HT-29 (cell line): ENCODE data around the gene SP2. TPM values are rescaled to one million over a fixed set of nuclear protein-coding genes. Genes with fewer than 3 reads are reported as not detected.

Experiments used
- DNase-seq: peaks from one replicate; pipeline ENCODE4 v3.0.0-alpha.2; 2015; ENCODE audit warnings: low spot score
- total RNA-seq: library from RNA; depleted of rRNA; stranded (reverse); fragments of >200 nt; shearing (Covaris generic); gene quantifications from 2 replicates; pipeline ENCODE4 v1.2.3, GENCODE V29; 2014; rRNA removed

SP2 gene
- total RNA-seq, 1 experiment from 2014 or later: 7.9 TPM

DNA sequence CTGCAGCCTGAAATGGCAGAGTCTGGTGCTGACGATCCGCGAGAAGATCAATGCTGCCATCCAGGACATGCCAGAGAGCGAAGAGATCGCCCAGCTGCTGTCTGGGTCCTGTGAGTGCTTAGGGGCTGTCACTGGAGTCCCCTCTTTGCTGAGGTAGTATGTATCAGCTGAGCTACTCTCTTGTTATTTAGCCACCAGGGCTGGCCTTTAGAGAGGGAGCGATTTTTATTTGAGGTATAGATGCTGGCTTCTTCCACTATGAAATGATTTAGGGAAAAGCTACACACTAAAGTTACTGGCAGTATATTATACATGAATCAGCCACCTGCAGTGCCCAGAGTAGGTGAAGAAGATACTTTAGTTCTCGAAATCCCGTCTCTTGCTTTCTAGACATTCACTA is 77.5 kb downstream of the SP2 start:
- no peak for DNase-seq

DNA sequence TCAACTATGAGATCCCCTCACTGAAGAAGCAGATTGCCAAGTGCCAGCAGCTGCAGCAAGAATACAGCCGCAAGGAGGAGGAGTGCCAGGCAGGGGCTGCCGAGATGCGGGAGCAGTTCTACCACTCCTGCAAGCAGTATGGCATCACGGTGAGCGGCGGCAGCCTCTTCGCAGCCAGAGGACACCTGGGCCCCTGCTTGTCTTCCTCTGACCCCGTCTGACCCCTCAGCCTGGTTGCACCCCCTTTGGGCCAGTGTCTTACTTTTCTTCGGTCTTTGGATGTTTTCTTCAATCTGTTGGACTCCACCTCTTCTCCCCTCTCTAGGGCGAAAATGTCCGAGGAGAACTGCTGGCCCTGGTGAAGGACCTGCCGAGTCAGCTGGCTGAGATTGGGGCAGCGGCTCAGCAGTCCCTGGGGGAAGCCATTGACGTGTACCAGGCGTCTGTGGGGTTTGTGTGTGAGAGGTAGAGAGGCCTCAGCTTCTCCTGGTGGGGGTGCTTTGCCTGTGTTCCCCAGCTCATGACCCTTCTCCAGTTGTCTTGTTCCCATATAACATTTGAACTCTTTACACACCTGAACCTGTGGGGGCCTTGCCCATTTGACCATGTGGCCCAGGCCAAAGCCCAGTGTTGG is 79.3 kb downstream of the SP2 start:
- no peak for DNase-seq

DNA sequence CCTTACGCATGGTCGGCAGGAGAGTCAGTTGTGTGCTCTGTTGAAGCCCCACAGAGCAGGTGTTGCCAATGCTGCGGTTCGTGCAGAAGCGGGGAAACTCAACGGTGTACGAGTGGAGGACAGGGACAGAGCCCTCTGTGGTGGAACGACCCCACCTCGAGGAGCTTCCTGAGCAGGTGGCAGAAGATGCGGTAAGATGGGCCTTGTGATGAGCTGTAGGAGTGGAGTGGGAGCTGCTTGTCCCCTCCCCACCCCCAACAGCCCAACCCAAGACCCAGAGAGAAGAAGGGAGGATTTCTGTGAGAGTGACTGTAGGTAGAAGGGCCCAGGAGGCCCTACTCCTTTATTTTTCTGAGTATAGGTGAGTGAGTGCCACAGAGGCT is 79.8 kb downstream of the SP2 start:
- DNase-seq: no peak

DNA sequence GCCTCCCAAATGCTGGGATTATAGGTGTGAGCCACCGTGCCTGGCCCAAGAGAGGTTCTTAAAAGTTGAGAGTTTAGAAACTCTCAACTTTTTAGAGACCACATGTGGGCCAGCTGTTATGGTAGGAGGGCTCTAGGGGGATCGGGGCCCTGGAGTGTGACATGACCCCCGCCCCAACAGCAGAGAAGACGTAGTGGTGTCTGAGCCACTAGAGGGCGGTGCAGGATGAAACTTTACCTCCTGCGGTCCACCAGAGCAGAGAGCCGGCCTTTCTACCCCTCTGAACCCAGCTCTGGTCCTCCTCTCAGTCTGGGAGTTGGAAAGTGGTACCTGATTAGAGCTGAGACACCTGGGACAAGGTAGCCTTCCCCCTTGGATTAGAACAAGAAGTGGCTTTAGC is 82.3 kb downstream of the SP2 start:
- peak; percentile 64 for DNase-seq

Other genes starting within 250 kb of the SP2 start
- gene KPNB1, start 246.3 kb upstream of the SP2 start, total RNA-seq: 219 and 232 TPM in 2 replicates
- gene TBKBP1, start 202.1 kb upstream of the SP2 start, total RNA-seq: 0.18 and 0.20 TPM in 2 replicates
- not detected in 2 replicates for gene TBX21, start 163.0 kb upstream of the SP2 start, total RNA-seq
- 18.7 and 21.6 TPM in 2 replicates for gene OSBPL7, start 74.4 kb upstream of the SP2 start, total RNA-seq
- gene MRPL10, start 64.7 kb upstream of the SP2 start, total RNA-seq: 47.6 and 52.9 TPM in 2 replicates
- gene LRRC46, start 64.6 kb upstream of the SP2 start, total RNA-seq: 0.10 TPM in 1 of 2 replicates, not detected in the other
- 27.3 and 29.2 TPM in 2 replicates for gene SCRN2, start 55.0 kb upstream of the SP2 start, total RNA-seq
- 11.2 and 12.5 TPM in 2 replicates for gene SP6, start 45.1 kb upstream of the SP2 start, total RNA-seq
- gene PNPO, start 45.3 kb downstream of the SP2 start, total RNA-seq: 26.4 and 28.4 TPM in 2 replicates
- 54.3 and 59.6 TPM in 2 replicates for gene PRR15L, start 61.6 kb downstream of the SP2 start, total RNA-seq
- gene CDK5RAP3, start 74.9 kb downstream of the SP2 start, total RNA-seq: 132 and 142 TPM in 2 replicates
- gene COPZ2, start 141.6 kb downstream of the SP2 start, total RNA-seq: 0.89 and 4.2 TPM in 2 replicates
- 38.1 and 39.5 TPM in 2 replicates for gene NFE2L1, start 152.1 kb downstream of the SP2 start, total RNA-seq
- 33.8 and 39.5 TPM in 2 replicates for gene CBX1, start 205.2 kb downstream of the SP2 start, total RNA-seq
- gene SNX11, start 211.5 kb downstream of the SP2 start, total RNA-seq: 15.7 and 16.4 TPM in 2 replicates